PC-3 (cell line): ENCODE data around the gene ADCY5. TPM values are rescaled to one million over a fixed set of nuclear protein-coding genes. Genes with fewer than 3 reads are reported as not detected.

ENCODE experiments used
- ATAC-seq: fragments of 200-7000 bp; cut with Tn5 transposase; 2 replicates; pipeline ENCODE4 v1.9.1; 2020; ENCODE audit warnings: mild to moderate bottlenecking, moderate library complexity
- BruUV-seq: library from RNA; stranded (reverse); fragments of 400-500 nt; replicated peaks from 2 replicates; lab custom pipeline; 2021; lab: Mats Ljungman, UMichigan
- CTCF ChIA-PET: fragments of 300-600 bp; sonication (Branson Sonifier 250); formaldehyde crosslinking; loops from one replicate; lab custom pipeline; 2022; ENCODE audit warnings: antibody characterized with exemption; lab: Charles Lee
- POLR2A ChIA-PET: fragments of 300-600 bp; sonication (Branson Sonifier 250); formaldehyde crosslinking; loops from one replicate; lab custom pipeline; 2022; ENCODE audit warnings: antibody characterized with exemption; ENCODE audit not compliant: unreplicated experiment; lab: Charles Lee
- DNase-seq: peaks from one replicate; pipeline ENCODE4 v3.0.0-alpha.2; 2015
- H2AFZ ChIP-seq: fragments of 300-600 bp; sonication (generic); 2 replicates; pipeline ENCODE4 v1.6.0; 2016; ENCODE audit warnings: antibody characterized with exemption, low read length
- H3F3A ChIP-seq: fragments of 300-600 bp; sonication (generic); one replicate; pipeline ENCODE4 v1.6.0; 2017; ENCODE audit warnings: antibody characterized with exemption, low read length, control low read depth, mild to moderate bottlenecking; ENCODE audit not compliant: unreplicated experiment
- H3K27ac ChIP-seq: fragments of 300-600 bp; sonication (generic); 2 replicates; pipeline ENCODE4 v1.5.1; 2016; ENCODE audit warnings: mild to moderate bottlenecking, low read length
- H3K27me3 ChIP-seq: fragments of 300-600 bp; sonication (generic); 2 replicates; pipeline ENCODE4 v1.6.1; 2016; ENCODE audit warnings: low read length, mixed read lengths
- H3K36me3 ChIP-seq: fragments of 300-600 bp; sonication (generic); 2 replicates; pipeline ENCODE4 v1.6.1; 2016; ENCODE audit warnings: low read depth, mixed run types, low read length, mixed read lengths
- H3K4me1 ChIP-seq: fragments of 300-600 bp; sonication (generic); 2 replicates; pipeline ENCODE4 v1.5.1; 2016; ENCODE audit warnings: low read length; ENCODE audit not compliant: insufficient read depth
- H3K4me2 ChIP-seq: fragments of 300-600 bp; sonication (generic); 2 replicates; pipeline ENCODE4 v1.6.0; 2016; ENCODE audit warnings: low read length
- H3K4me3 ChIP-seq: fragments of 300-600 bp; sonication (generic); 2 replicates; pipeline ENCODE4 v1.5.1; 2016; ENCODE audit warnings: mild to moderate bottlenecking, low read length, mixed read lengths
- H3K79me2 ChIP-seq: fragments of 300-600 bp; sonication (generic); 2 replicates; pipeline ENCODE4 v1.6.1; 2017; ENCODE audit warnings: low read length, mixed read lengths
- H3K9ac ChIP-seq: fragments of 300-600 bp; sonication (generic); 2 replicates; pipeline ENCODE4 v1.6.0; 2016; ENCODE audit warnings: mild to moderate bottlenecking, low read length
- H3K9me2 ChIP-seq: fragments of 300-600 bp; sonication (generic); replicated peaks from 2 replicates; pipeline ENCODE4 v1.6.1; 2016; ENCODE audit warnings: mixed run types, low read length, mixed read lengths
- H3K9me3 ChIP-seq: fragments of 300-600 bp; sonication (generic); 2 replicates; pipeline ENCODE4 v1.6.1; 2016; ENCODE audit warnings: low read length, mixed read lengths
- H4K20me1 ChIP-seq: fragments of 300-600 bp; sonication (generic); 2 replicates; pipeline ENCODE4 v1.6.1; 2016; ENCODE audit warnings: low read length, mixed read lengths
- CTCF ChIP-seq: fragments of 300-600 bp; sonication (generic); conservative IDR thresholded peaks from 2 replicates; pipeline ENCODE4 v1.5.1; 2017; ENCODE audit warnings: antibody characterized with exemption, low read depth, mild to moderate bottlenecking, low read length
- EZH2 ChIP-seq: fragments of 300-600 bp; sonication (generic); IDR thresholded peaks from one replicate; pipeline ENCODE4 v1.6.1; 2017; ENCODE audit warnings: antibody characterized with exemption, mild to moderate bottlenecking, low read length; ENCODE audit not compliant: unreplicated experiment
- EZH2phosphoT487 ChIP-seq: fragments of 300-600 bp; sonication (generic); IDR thresholded peaks from 2 replicates; pipeline ENCODE4 v1.6.1; 2018; ENCODE audit warnings: mild to moderate bottlenecking, antibody characterized with exemption, low read length, borderline replicate concordance
- intact Hi-C: fragments of 100-400 bp; cut with micrococcal nuclease; formaldehyde crosslinking; loops from 2 replicates; pipeline ENCODE4 v1.9.0; 2023
- total RNA-seq: library from RNA; depleted of rRNA; stranded (reverse); fragments of >200 nt; gene quantifications from 2 replicates; pipeline ENCODE4 v1.2.3, GENCODE V29; 2014

The ADCY5 gene
- total RNA-seq, 1 experiment from 2014 or later, result not detected

- ChIA-PET CTCF (no interaction called here), POLR2A (no interaction called here)
- BruUV-seq, result no TSS peak
- no peaks in the 10 kb centered on the region for H3F3A ChIP-seq
- H3K9me3 ChIP-seq, result no peaks in the 10 kb centered on the region
- no peak overlapping the region for H3K4me3 ChIP-seq
- TF ChIP-seq EZH2 (no peak), CTCF (no peak), EZH2phosphoT487 (no peak)
- ATAC-seq (no peak), DNase-seq (no peak)
- peaks cover 75% of the 10 kb centered on the region for H3K27me3 ChIP-seq
- no peak overlapping the region for H3K4me2 ChIP-seq
- intact Hi-C loops, result no loop called here
- H3K4me1 ChIP-seq, result no peaks in the 10 kb centered on the region
- H3K36me3 ChIP-seq, result no peaks in the 10 kb centered on the region
- H3K9me2 ChIP-seq, result no peaks in the 10 kb centered on the region
- no peaks in the 10 kb centered on the region for H3K79me2 ChIP-seq
- H2AFZ ChIP-seq, result no peak overlapping the region
- H4K20me1 ChIP-seq, result no peaks in the 10 kb centered on the region
- no peak overlapping the region for H3K27ac ChIP-seq
- no peak overlapping the region for H3K9ac ChIP-seq
These were observed 6.0 kb downstream of the ADCY5 start for GRCh38 chr3:123442908-123443307.

GRCh38 chr3:123442125-123442524 lies 6.8 kb downstream of the ADCY5 start:
- CTCF ChIA-PET, result no interaction called here
- H3F3A ChIP-seq, result no peaks in the 10 kb centered on the region
- no peak overlapping the region for H3K27ac ChIP-seq
- BruUV-seq, result no TSS peak
- no peaks in the 10 kb centered on the region for H4K20me1 ChIP-seq
- no peaks in the 10 kb centered on the region for H3K4me1 ChIP-seq
- H3K4me3 ChIP-seq, result no peak overlapping the region
- H3K79me2 ChIP-seq, result no peaks in the 10 kb centered on the region
- H2AFZ ChIP-seq, result no peak overlapping the region
- no peak overlapping the region for H3K4me2 ChIP-seq
- H3K9ac ChIP-seq, result no peak overlapping the region
- no peaks in the 10 kb centered on the region for H3K36me3 ChIP-seq
- intact Hi-C loops, result no loop called here
- DNase-seq, result no peak
- TF ChIP-seq EZH2, result no peak
- no peak for TF ChIP-seq CTCF
- no peak for TF ChIP-seq EZH2phosphoT487
- H3K9me3 ChIP-seq, result no peaks in the 10 kb centered on the region
- POLR2A ChIA-PET, result no interaction called here
- ATAC-seq, result no peak
- peaks cover 82% of the 10 kb centered on the region for H3K27me3 ChIP-seq
- no peaks in the 10 kb centered on the region for H3K9me2 ChIP-seq

GRCh38 chr3:123439806-123440580 lies 8.9 kb downstream of the ADCY5 start:
- TF ChIP-seq CTCF, result no peak
- TF ChIP-seq EZH2phosphoT487, result no peak
- no peak for TF ChIP-seq EZH2
- no peak overlapping the region for H3K4me2 ChIP-seq
- DNase-seq (no peak), ATAC-seq (no peak)
- BruUV-seq, result no TSS peak
- no peak overlapping the region for H2AFZ ChIP-seq
- no peaks in the 10 kb centered on the region for H3K9me3 ChIP-seq
- H3K79me2 ChIP-seq, result no peaks in the 10 kb centered on the region
- no peak overlapping the region for H3K9ac ChIP-seq
- intact Hi-C loops, result no loop called here
- no peak overlapping the region for H3K27ac ChIP-seq
- H3K9me2 ChIP-seq, result no peaks in the 10 kb centered on the region
- CTCF ChIA-PET, result no interaction called here
- H3K36me3 ChIP-seq, result no peaks in the 10 kb centered on the region
- no peak overlapping the region for H3K4me3 ChIP-seq
- POLR2A ChIA-PET, result no interaction called here
- H3F3A ChIP-seq, result no peaks in the 10 kb centered on the region
- H3K27me3 ChIP-seq, result peaks cover 73% of the 10 kb centered on the region
- no peaks in the 10 kb centered on the region for H4K20me1 ChIP-seq
- H3K4me1 ChIP-seq, result no peaks in the 10 kb centered on the region
